Glomerular visceral epithelial cell (primary cell): ENCODE data around the gene RSU1.

Source experiments
- DNase-seq: peaks from one replicate; pipeline ENCODE4 v3.0.0-alpha.2; 2016; ENCODE audit errors: extremely low spot score

RSU1 gene

DNA sequence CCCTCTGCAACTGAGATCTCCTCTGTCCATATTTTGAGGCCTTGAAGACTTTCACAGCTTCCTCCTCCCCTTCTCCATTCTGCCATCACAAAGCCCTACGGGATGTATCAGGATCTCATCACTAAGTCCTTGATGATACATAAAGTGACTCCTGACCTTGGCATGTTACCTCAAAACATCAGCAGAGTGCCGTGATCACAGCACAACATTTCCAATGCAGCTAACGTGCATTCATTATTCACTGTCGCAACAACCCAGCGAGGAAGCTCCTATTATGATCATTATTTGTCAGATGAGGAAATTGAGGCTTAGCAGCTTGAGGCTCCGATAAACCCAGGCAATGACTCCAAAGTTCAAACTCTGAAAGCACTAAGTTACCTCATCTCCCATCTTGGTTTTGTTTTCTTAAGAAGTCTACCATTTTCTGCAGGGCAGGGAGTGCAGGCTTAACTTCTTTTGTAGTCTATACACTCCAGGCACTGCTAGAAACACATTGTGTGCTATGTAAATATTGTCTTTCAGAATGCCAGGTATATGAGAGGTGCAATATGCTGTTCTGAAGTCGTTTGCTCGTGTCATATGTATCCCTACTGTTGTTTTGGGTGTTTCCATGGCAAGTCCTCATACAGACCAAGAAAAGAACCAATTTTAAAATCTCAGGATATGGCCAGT is 215.0 kb downstream of the RSU1 start:
- no peak for DNase-seq

GRCh38 chr10:16599662-16600061 is 217.6 kb downstream of the RSU1 start:
- DNase-seq, result no peak

DNA sequence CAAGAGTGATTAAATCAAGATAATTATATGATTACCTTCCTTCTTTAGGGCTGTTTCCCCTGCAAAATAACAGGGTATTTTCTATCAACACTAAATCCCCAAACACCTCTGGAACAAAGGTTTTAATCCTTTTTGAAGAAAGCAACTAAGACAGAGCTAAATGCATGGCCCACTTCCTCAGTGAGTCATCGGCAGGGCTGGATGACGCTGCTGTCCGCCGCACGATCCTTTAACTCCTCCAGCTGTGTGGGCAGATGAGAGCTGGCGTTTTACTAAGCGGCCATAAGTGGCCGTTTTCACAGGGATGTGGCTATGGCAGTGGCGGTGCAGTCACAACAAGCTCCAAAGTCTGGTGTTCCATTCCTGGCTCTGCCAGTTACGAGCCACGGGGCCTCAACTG is 219.6 kb downstream of the RSU1 start:
- no peak for DNase-seq

GRCh38 chr10:16592378-16592777 is 224.8 kb downstream of the RSU1 start:
- DNase-seq, result no peak

DNA sequence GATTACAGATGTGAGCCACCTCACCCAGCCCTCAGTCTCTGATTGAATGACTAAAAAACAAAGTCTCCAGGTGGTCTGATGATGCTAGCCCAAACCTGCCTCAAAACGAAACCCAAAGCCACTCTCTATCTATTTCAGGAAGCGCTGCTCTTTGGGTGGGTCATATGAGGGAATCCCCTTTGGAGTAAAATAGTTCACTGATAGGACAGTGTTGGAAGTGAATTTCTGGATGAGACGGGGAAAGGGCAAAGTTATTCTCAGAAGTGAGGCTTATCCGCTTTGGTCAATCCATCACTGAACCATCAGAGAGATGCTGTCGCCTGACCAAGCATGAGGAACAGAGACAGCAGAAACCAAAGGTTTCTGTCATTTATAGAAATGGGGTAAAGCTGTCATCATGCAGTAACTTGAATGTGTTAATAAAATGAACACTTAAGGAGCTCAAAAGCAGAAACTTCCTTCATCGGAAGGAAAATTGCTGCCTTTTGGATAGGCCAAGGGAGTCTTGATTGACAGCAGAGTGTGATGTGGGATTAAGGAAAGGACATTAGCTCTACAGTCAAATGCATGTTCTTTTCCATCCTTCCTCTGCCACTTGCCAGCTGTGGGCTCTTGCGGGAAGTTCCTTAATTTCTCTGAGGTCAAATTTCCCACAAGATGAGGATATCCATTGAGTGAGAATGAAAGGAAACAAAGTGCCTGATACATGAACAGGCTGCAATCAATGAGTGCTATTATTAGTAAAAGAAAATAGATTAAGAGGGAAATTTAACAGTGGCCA is 230.7 kb downstream of the RSU1 start:
- DNase-seq, result no peak

- no peak for DNase-seq
Measured at GRCh38 chr10:16585103-16585502, 232.1 kb downstream of the RSU1 start.

DNA sequence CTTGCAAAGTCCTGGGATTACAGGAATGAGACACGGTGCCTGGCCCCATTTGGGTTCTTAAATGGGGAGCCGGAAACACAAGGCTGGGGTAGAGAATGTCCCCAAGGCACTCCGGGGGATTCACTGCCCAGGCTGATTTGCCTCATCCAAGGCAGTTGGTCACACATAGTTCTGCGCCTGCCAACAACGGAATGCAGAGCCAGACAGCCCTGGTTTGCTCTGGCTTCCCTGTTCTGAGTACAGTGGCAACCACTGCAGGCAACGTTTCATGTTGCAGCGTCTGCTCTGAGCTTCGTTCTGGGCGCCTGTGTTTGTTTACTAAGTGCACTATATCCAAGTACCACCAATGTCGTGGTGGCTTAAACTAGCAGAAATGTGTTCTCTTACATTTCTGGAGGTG is 233.8 kb downstream of the RSU1 start:
- DNase-seq, result no peak

- no peak for DNase-seq
Measured at GRCh38 chr10:16581202-16581601, 236.0 kb downstream of the RSU1 start.

DNA sequence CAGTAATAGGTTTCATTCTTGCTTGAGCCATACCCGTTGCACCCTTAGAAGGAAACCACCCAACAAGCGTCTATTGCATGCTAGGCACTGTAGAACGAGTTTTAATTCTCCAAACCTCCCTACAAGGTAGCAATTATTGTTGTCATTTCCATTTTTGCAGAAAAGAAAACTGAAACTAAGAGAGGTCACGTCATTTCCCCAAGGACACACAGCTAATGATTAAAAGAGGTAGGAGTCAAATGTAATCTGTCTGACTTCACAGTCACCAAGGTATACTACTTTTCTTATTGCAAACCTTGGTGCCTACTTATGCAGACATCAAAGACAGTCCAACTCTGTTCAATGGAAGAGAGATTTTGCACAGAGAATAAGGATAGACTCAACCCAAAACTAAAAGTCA is 246.5 kb downstream of the RSU1 start:
- no peak for DNase-seq

DNA sequence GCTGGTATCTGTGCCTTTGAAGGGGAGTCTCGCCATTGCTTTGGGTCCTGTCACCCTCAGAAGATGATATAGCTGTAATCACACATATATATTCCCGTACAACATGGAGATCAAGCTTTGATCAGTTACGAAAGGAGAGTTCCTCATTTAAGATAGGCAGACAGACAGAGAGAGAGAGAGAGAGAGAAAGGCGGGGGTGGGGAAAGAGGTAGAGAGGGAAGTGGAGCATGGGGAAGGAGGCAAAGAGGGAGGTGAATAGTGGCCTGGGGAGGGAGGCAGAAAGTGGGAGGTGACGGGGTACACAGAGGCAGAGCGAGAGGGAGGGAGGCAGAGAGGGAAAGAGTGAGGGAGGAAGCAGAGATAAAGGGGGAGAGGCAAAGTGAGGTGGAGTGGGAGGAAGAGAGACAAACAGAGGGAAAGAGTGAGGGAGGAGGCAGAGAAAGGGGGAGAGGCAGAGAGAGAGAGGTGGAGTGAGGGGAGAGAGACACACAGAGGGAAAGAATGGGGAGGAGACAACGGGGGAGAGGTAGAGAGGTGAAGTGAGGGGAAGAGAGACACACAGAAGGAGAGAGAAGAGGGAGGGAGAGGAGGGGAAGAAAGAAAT is 250.9 kb downstream of the RSU1 start:
- no peak for DNase-seq

DNA sequence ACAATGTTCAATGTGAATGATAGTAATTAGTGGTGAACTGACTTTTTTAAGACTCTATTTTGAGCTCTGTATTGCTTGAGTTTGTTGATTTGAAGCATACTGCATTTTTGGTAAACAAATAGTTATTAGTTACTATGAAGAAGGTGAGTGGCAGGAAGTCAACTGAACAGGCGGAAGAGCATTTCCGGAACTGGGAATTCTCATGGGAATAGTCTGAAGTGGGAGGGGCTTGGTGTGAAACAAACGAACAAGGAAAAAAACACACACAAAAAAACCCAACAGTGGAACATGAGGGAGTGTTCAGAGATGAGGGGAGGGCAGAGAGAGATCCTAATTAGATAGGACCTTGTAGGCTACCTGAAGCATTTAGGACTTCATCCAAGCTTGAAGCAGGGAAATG is 251.6 kb downstream of the RSU1 start:
- no peak for DNase-seq

DNA sequence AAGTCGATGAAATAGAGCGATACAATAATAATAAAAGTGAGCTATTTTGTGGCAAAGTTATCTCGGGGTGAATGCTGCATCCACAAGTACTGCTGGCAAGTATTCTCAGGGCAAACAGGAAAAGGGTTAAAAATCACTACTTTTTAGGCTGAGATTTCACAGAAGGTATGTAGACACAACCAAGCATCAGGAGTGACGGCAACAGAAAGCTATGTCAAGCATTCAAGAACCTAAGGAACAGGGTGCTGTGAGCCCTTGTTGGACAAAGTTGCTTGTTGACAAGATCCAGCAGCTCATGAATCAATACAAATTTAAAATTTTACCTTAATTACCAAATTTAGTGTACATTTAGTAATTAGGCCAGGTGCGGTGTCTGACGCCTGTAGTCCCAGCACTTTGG is 254.3 kb downstream of the RSU1 start:
- no peak for DNase-seq

DNA sequence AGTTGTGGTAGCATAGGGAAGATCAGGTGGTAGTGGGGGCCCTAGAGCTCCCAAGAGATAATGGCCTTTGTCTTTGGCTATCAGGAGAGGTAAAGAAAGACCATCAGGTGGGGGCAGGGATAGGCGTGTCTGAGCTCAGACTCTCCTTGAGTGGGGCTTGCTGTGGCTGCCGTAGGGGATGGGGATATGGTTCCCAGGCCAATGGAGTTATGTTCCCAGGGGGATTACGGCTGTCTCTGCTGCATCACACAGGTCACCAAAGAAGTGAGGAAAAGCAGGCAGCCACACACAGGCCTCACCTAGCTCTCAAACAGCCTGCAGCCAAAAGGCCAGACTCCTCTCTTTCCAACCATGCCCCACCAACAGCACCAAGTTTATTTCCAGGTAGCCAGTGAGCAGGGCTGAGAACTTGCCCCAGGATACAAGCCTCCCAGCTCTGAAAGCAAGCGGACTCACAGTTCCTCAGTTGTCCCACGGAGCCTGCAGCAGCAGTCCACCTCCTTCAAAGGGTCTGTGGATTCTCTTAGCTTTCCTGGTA is 257.9 kb downstream of the RSU1 start:
- no peak for DNase-seq

- DNase-seq, result no peak
Measured at GRCh38 chr10:16547973-16548372, 269.3 kb downstream of the RSU1 start.

DNA sequence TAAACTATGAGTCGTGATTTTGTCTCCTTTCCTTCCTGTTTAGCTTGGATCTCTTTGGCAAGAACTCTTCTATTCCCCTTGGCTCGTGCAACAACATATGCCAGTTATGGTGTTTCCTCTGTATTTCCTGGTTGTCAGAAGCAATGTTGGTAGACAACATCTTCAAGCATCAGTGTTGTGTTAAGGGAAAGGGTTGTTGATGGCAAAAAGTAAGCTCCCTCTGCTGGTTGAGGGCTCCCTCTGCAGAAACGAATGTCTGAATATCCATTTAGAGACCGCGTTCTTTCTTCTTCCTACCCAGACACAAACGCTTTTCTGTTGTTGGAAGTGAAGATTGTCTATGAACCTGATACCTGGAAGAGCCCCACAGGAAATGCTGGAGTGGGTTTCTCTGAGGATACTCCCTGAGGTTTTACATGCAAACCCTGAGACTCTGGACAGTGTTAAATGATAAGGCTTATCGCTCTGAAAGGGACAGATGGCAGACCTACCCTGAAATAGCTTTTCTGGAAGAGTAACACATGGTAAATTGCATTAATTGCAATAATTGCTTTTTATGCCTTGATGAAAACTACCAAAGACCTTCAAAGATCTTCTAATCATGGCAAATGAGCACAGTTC is 272.0 kb downstream of the RSU1 start:
- peak; percentile 19 for DNase-seq

GRCh38 chr10:16544591-16544990 is 272.6 kb downstream of the RSU1 start:
- DNase-seq, result no peak

DNA sequence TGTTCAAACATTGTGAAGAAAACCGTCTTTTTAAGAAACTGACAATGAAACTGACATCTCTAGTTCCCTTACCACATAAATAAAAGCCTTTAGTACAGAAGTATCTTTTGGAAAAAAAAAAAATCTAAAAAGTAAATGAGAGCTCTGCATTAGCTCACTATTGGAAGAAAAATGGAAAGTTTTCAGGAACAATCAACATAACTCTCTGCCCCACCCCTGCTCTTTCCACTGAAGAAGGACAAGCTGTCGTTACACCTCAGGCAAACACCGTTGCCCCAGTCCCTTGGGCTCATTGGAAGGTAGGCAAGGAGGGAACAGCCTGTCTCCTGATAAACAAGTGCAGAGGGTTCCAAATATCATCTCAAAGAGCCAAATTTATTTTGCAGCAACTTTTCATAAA is 273.1 kb downstream of the RSU1 start:
- no peak for DNase-seq
